ENCODE measurements around the gene BLTP3B. TPM values are rescaled to one million over a fixed set of nuclear protein-coding genes. Genes with fewer than 3 reads are reported as not detected.
A peak's percentile ranks its signal among the peaks of the same experiment; 100 is the strongest.

Gene BLTP3B
- total RNA-seq, 1 experiment from 2014 or later = 31.8 TPM

DNA sequence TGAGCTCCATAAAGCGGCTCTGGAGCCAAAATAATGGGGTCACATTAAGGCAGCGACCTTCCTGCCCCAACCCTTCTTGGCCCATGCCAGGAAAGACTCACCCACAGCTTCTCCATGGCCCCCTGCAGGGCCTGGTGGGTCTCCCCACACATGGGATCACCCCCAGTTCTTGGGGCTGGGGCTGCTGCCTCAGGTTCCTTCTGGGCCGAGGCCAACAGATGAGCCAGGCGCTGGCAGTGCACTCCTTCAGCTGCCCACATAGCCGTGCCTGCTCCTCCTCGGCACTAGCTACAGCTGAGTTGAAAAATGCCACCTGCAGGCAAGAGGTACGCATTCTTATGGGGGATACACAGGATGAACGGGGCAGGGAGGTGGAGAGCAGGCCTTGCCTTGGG is 14.8 kb upstream of the BLTP3B start:
- Histone ChIP-seq H3K4me1 (ENCODE audit: insufficient read depth, low read length, poor library complexity, severe bottlenecking) (no peaks in the 10 kb centered on the region), H3K36me3 (ENCODE audit: insufficient read depth, low read length, poor library complexity, severe bottlenecking) (no peaks in the 10 kb centered on the region), H3K9me3 (ENCODE audit: low read depth, low read length, poor library complexity, severe bottlenecking) (no peaks in the 10 kb centered on the region), H3K27me3 (replicated peaks; ENCODE audit: insufficient read depth, low read depth, low read length, poor library complexity) (no peaks in the 10 kb centered on the region), H3K4me3 (ENCODE audit: low read depth, low read length, poor library complexity, severe bottlenecking) (no peak overlapping the region), H3K27ac (ENCODE audit: low read depth, low read length, poor library complexity, severe bottlenecking) (no peak overlapping the region)
- TF ChIP-seq, protein P1, sequence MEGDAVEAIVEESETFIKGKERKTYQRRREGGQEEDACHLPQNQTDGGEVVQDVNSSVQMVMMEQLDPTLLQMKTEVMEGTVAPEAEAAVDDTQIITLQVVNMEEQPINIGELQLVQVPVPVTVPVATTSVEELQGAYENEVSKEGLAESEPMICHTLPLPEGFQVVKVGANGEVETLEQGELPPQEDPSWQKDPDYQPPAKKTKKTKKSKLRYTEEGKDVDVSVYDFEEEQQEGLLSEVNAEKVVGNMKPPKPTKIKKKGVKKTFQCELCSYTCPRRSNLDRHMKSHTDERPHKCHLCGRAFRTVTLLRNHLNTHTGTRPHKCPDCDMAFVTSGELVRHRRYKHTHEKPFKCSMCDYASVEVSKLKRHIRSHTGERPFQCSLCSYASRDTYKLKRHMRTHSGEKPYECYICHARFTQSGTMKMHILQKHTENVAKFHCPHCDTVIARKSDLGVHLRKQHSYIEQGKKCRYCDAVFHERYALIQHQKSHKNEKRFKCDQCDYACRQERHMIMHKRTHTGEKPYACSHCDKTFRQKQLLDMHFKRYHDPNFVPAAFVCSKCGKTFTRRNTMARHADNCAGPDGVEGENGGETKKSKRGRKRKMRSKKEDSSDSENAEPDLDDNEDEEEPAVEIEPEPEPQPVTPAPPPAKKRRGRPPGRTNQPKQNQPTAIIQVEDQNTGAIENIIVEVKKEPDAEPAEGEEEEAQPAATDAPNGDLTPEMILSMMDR (conservative IDR thresholded peaks at IDR 0.05; ENCODE audit: low read depth, low read length) = no peak
- no peak for TF ChIP-seq EZH2 (IDR thresholded peaks at IDR 0.05; ENCODE audit: borderline replicate concordance, low read depth, low read length, poor library complexity, severe bottlenecking)
- no peak for DNase-seq (ENCODE audit: low spot score)
- CTCF ChIA-PET = no interaction called here
- intact Hi-C loops (cut with micrococcal nuclease; ENCODE audit: unreplicated experiment) = no loop called here
- BruUV-seq (replicated peaks) = no TSS peak
- POLR2A ChIA-PET (ENCODE audit: low non-redundant PET) = no interaction called here

DNA sequence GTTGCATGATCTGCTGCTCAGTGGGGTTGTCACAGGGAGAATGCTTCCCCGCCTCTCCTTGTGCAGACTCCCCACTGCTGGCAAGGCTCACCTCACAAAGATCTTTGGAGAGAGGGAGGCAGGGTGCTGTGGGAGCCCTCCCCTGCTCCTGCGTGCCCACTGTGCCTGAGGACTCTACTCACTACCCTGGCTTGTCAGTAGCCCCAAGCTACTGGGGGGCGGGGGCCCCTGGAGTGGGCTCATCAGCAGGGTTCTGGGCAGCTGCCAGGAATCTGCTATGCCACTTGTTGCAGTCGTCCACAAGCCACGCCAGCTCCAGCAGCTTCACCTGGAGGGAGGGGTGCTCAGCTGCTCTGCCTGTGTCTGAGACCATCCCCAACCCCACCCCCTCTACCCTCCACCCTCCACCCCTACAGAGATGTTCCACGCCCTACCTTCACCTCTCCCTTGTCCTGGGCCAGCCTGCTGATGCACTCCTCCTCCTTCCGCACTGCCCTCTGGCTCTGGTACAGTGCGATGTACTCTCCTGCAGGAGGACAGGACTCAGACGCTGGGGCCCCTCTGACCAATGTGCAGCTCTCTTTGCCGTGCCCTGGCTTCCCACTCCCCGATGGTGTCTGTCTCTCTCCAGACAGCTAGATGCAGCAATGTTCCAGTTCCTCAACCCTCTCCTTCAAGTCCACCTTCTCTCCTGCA is 14.2 kb upstream of the BLTP3B start:
- POLR2A ChIA-PET (ENCODE audit: low non-redundant PET) = no interaction called here
- TF ChIP-seq, protein P1 (conservative IDR thresholded peaks at IDR 0.05; ENCODE audit: low read depth, low read length) = no peak
- TF ChIP-seq EZH2 (IDR thresholded peaks at IDR 0.05; ENCODE audit: borderline replicate concordance, low read depth, low read length, poor library complexity, severe bottlenecking) = no peak
- Histone ChIP-seq H3K36me3 (ENCODE audit: insufficient read depth, low read length, poor library complexity, severe bottlenecking) (no peaks in the 10 kb centered on the region), H3K9me3 (ENCODE audit: low read depth, low read length, poor library complexity, severe bottlenecking) (no peaks in the 10 kb centered on the region), H3K4me3 (ENCODE audit: low read depth, low read length, poor library complexity, severe bottlenecking) (no peak overlapping the region), H3K4me1 (ENCODE audit: insufficient read depth, low read length, poor library complexity, severe bottlenecking) (no peaks in the 10 kb centered on the region), H3K27me3 (replicated peaks; ENCODE audit: insufficient read depth, low read depth, low read length, poor library complexity) (no peaks in the 10 kb centered on the region), H3K27ac (ENCODE audit: low read depth, low read length, poor library complexity, severe bottlenecking) (no peak overlapping the region)
- peak; percentile 24 for DNase-seq (ENCODE audit: low spot score)
- no TSS peak for BruUV-seq (replicated peaks)
- intact Hi-C loops (cut with micrococcal nuclease; ENCODE audit: unreplicated experiment) = no loop called here
- CTCF ChIA-PET = no interaction called here

DNA sequence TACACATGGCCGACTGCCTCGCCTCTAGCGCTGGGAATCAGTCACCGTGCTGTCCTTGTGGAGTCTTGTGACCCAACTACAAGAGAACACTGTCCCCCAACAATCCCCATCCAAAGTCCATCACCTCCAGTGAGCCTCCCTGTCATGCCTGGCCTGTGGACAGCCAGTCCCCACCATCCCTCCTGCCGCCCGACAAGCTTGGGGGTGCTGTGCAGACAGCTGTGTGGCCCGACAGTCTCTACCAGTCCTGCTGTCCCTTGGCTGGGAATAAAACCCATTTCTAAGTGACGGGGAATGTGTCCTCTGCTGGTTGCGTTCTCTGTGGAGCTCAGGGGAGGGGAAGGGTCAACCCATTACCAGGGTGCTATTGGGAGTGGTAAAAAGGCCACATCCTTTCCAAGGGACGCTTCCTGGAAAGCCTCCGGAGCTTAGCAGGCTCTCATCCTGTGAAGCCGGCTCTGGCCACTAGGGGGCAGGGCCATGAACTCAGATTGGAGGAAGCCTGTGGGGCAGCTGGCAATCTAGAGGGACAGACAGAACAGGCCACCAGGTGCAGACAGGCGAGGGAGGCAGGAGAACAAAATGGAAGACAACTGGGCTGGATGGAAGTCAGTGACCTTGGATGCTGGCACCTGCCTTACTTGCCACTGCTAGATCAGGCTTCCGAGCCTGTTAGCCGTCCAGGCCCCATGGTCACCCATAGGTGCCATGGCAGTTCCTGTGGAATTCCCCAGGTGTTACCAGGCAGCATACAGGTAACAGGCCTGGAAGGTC is 12.0 kb upstream of the BLTP3B start:
- Histone ChIP-seq H3K27ac (ENCODE audit: low read depth, low read length, poor library complexity, severe bottlenecking) (no peak overlapping the region), H3K4me3 (ENCODE audit: low read depth, low read length, poor library complexity, severe bottlenecking) (no peak overlapping the region), H3K4me1 (ENCODE audit: insufficient read depth, low read length, poor library complexity, severe bottlenecking) (no peaks in the 10 kb centered on the region), H3K27me3 (replicated peaks; ENCODE audit: insufficient read depth, low read depth, low read length, poor library complexity) (no peaks in the 10 kb centered on the region), H3K9me3 (ENCODE audit: low read depth, low read length, poor library complexity, severe bottlenecking) (no peaks in the 10 kb centered on the region), H3K36me3 (ENCODE audit: insufficient read depth, low read length, poor library complexity, severe bottlenecking) (no peaks in the 10 kb centered on the region)
- intact Hi-C loops (cut with micrococcal nuclease; ENCODE audit: unreplicated experiment) = no loop called here
- DNase-seq (ENCODE audit: low spot score) = peak; percentile 78
- TF ChIP-seq, protein P1 (conservative IDR thresholded peaks at IDR 0.05; ENCODE audit: low read depth, low read length) = peak; percentile 94
- no peak for TF ChIP-seq EZH2 (IDR thresholded peaks at IDR 0.05; ENCODE audit: borderline replicate concordance, low read depth, low read length, poor library complexity, severe bottlenecking)
- BruUV-seq (replicated peaks) = no TSS peak
- ChIA-PET CTCF (interaction anchor here (0.9 to 1.2 kb wide), 5 partner anchors 9 to 99 kb away, joined by 3 to 6 read pairs (median 3); partner anchors contain the start of gene ACTR6), POLR2A (ENCODE audit: low non-redundant PET) (no interaction called here)
